Neural progenitor cell (in vitro differentiated cells): ENCODE measurements around the gene SPOCK1. TPM values are rescaled to one million over a fixed set of nuclear protein-coding genes. Genes with fewer than 3 reads are reported as not detected.

ENCODE experiments used
- DNase-seq: peaks from one replicate; pipeline ENCODE4 v3.0.0-alpha.2; 2016; ENCODE audit warnings: low spot score
- H2AFZ ChIP-seq: fragments of 200-600 bp; sonication (generic); replicated peaks from 2 replicates; pipeline ENCODE4 v1.6.1; 2016; ENCODE audit warnings: antibody characterized with exemption
- H3F3A ChIP-seq: fragments of 200-600 bp; sonication (generic); 2 replicates; pipeline ENCODE4 v1.6.1; 2016; ENCODE audit warnings: antibody characterized with exemption, low read depth
- H3K27ac ChIP-seq: fragments of 200-600 bp; sonication (generic); 2 replicates; pipeline ENCODE4 v1.5.1; 2016; ENCODE audit warnings: mild to moderate bottlenecking
- H3K27me3 ChIP-seq: fragments of 200-600 bp; sonication (generic); 2 replicates; pipeline ENCODE4 v1.6.1; 2016; ENCODE audit warnings: mild to moderate bottlenecking, moderate library complexity
- H3K36me3 ChIP-seq: fragments of 200-600 bp; sonication (generic); 2 replicates; pipeline ENCODE4 v1.5.1; 2016
- H3K4me1 ChIP-seq: fragments of 200-600 bp; sonication (generic); 2 replicates; pipeline ENCODE4 v1.6.1; 2016; ENCODE audit warnings: mixed run types
- H3K4me2 ChIP-seq: fragments of 200-600 bp; sonication (generic); 2 replicates; pipeline ENCODE4 v1.6.1; 2016
- H3K4me3 ChIP-seq: fragments of 200-600 bp; sonication (generic); 2 replicates; pipeline ENCODE4 v1.5.1; 2016
- H3K79me2 ChIP-seq: fragments of 200-600 bp; sonication (generic); 2 replicates; pipeline ENCODE4 v1.6.1; 2016; ENCODE audit warnings: low read depth
- H3K9ac ChIP-seq: fragments of 200-600 bp; sonication (generic); 2 replicates; pipeline ENCODE4 v1.6.1; 2016
- H3K9me3 ChIP-seq: fragments of 200-600 bp; sonication (generic); 2 replicates; pipeline ENCODE4 v1.5.1; 2016; ENCODE audit warnings: low read depth
- H4K20me1 ChIP-seq: fragments of 200-600 bp; sonication (generic); 2 replicates; pipeline ENCODE4 v1.6.1; 2016; ENCODE audit warnings: low read depth
- H3K27ac Mint-ChIP-seq: 3 replicates; pipeline ENCODE4 v1.8.0; 2021; ENCODE audit warnings: mixed read lengths
- H3K27me3 Mint-ChIP-seq: 2 replicates; pipeline ENCODE4 v1.8.0; 2022; ENCODE audit warnings: low read depth, mild to moderate bottlenecking, inconsistent platforms, moderate library complexity, mixed read lengths; ENCODE audit not compliant: insufficient read depth
- H3K36me3 Mint-ChIP-seq: 3 replicates; pipeline ENCODE4 v1.8.0; 2021; ENCODE audit warnings: mixed read lengths
- H3K4me1 Mint-ChIP-seq: 3 replicates; pipeline ENCODE4 v1.8.0; 2021; ENCODE audit warnings: mixed read lengths
- H3K4me3 Mint-ChIP-seq: 3 replicates; pipeline ENCODE4 v1.8.0; 2021; ENCODE audit warnings: mild to moderate bottlenecking, moderate library complexity, mixed read lengths
- H3K9me3 Mint-ChIP-seq: 3 replicates; pipeline ENCODE4 v1.8.0; 2020; ENCODE audit warnings: mixed read lengths
- CTCF ChIP-seq: fragments of 200-600 bp; sonication (generic); IDR thresholded peaks from 2 replicates; pipeline ENCODE4 v1.5.1; 2017; ENCODE audit warnings: antibody characterized with exemption, mild to moderate bottlenecking
- EZH2 ChIP-seq: fragments of 200-600 bp; sonication (generic); IDR thresholded peaks from 2 replicates; pipeline ENCODE4 v1.6.1; 2017; ENCODE audit warnings: antibody characterized with exemption, mild to moderate bottlenecking, moderate library complexity
- EZH2phosphoT487 ChIP-seq: fragments of 200-600 bp; sonication (generic); IDR thresholded peaks from 2 replicates; pipeline ENCODE4 v1.6.1; 2017; ENCODE audit warnings: antibody characterized with exemption
- total RNA-seq: library from RNA; depleted of rRNA; stranded (reverse); fragments of >200 nt; gene quantifications from 2 replicates; pipeline ENCODE4 v1.2.3, GENCODE V29; 2015; ENCODE audit warnings: low replicate concordance

SPOCK1 gene
- total RNA-seq, 1 donor from 2014 or later = 6.9 TPM

- no peak overlapping the region for H3K27ac Mint-ChIP-seq
- no peak overlapping the region for H3K9ac ChIP-seq
- no peaks in the 10 kb centered on the region for H3K9me3 Mint-ChIP-seq
- no peak overlapping the region for H3K4me2 ChIP-seq
- DNase-seq = no peak
- TF ChIP-seq EZH2phosphoT487 (no peak), CTCF (no peak), EZH2 (no peak)
- no peaks in the 10 kb centered on the region for H3K9me3 ChIP-seq
- H3K27me3 Mint-ChIP-seq = peaks cover under 1% of the 10 kb centered on the region
- H3F3A ChIP-seq = no peaks in the 10 kb centered on the region
- no peak overlapping the region for H3K4me3 ChIP-seq
- no peak overlapping the region for H2AFZ ChIP-seq
- no peaks in the 10 kb centered on the region for H3K4me1 ChIP-seq
- no peak overlapping the region for H3K27ac ChIP-seq
- no peaks in the 10 kb centered on the region for H3K27me3 ChIP-seq
- H4K20me1 ChIP-seq = no peaks in the 10 kb centered on the region
- H3K36me3 Mint-ChIP-seq = no peaks in the 10 kb centered on the region
- H3K4me1 Mint-ChIP-seq = no peaks in the 10 kb centered on the region
- no peaks in the 10 kb centered on the region for H3K79me2 ChIP-seq
- no peak overlapping the region for H3K4me3 Mint-ChIP-seq
- no peaks in the 10 kb centered on the region for H3K36me3 ChIP-seq
Observed at GRCh38 chr5:137114529-137114928, 384.6 kb downstream of the SPOCK1 start.

GRCh38 chr5:137113939-137114338 lies 385.2 kb downstream of the SPOCK1 start:
- no peak overlapping the region for H2AFZ ChIP-seq
- no peak overlapping the region for H3K4me3 ChIP-seq
- H3K27ac ChIP-seq = no peak overlapping the region
- TF ChIP-seq CTCF (no peak), EZH2 (no peak), EZH2phosphoT487 (no peak)
- no peaks in the 10 kb centered on the region for H3K27me3 ChIP-seq
- H3K9me3 ChIP-seq = no peaks in the 10 kb centered on the region
- H3K4me2 ChIP-seq = no peak overlapping the region
- peaks cover 2% of the 10 kb centered on the region for H3K27me3 Mint-ChIP-seq
- no peaks in the 10 kb centered on the region for H3K4me1 ChIP-seq
- no peaks in the 10 kb centered on the region for H3K36me3 ChIP-seq
- no peak for DNase-seq
- H3K9ac ChIP-seq = no peak overlapping the region
- no peaks in the 10 kb centered on the region for H3K79me2 ChIP-seq
- no peaks in the 10 kb centered on the region for H3F3A ChIP-seq
- no peaks in the 10 kb centered on the region for H3K9me3 Mint-ChIP-seq
- no peak overlapping the region for H3K27ac Mint-ChIP-seq
- H4K20me1 ChIP-seq = no peaks in the 10 kb centered on the region
- H3K4me3 Mint-ChIP-seq = no peak overlapping the region
- H3K4me1 Mint-ChIP-seq = no peaks in the 10 kb centered on the region
- no peaks in the 10 kb centered on the region for H3K36me3 Mint-ChIP-seq

- H2AFZ ChIP-seq = no peak overlapping the region
- H3K79me2 ChIP-seq = no peaks in the 10 kb centered on the region
- Mint-ChIP-seq H3K9me3 (no peaks in the 10 kb centered on the region), H3K27ac (no peak overlapping the region), H3K4me3 (no peak overlapping the region), H3K27me3 (peaks cover 2% of the 10 kb centered on the region), H3K4me1 (no peaks in the 10 kb centered on the region), H3K36me3 (no peaks in the 10 kb centered on the region)
- TF ChIP-seq EZH2 (no peak), CTCF (no peak), EZH2phosphoT487 (no peak)
- H3K27ac ChIP-seq = no peak overlapping the region
- no peaks in the 10 kb centered on the region for H4K20me1 ChIP-seq
- no peak for DNase-seq
- no peak overlapping the region for H3K9ac ChIP-seq
- no peak overlapping the region for H3K4me3 ChIP-seq
- H3K4me2 ChIP-seq = no peak overlapping the region
- no peaks in the 10 kb centered on the region for H3K4me1 ChIP-seq
- no peaks in the 10 kb centered on the region for H3F3A ChIP-seq
- H3K27me3 ChIP-seq = no peaks in the 10 kb centered on the region
- no peaks in the 10 kb centered on the region for H3K36me3 ChIP-seq
- H3K9me3 ChIP-seq = no peaks in the 10 kb centered on the region
Observed at GRCh38 chr5:137113161-137113560, 386.0 kb downstream of the SPOCK1 start.
